H9 (cell line): ENCODE results near the gene POLR3H. TPM values are rescaled to one million over a fixed set of nuclear protein-coding genes. Genes with fewer than 3 reads are reported as not detected.

Experiments
- DNase-seq: peaks from one replicate; pipeline ENCODE4 v3.0.0-alpha.2; 2017
- H2AFZ ChIP-seq: one replicate; pipeline ENCODE4 v1.6.1; 2013; ENCODE audit warnings: mild to moderate bottlenecking, low read length, control low read depth, moderate library complexity
- H2AK5ac ChIP-seq: 2 replicates; pipeline ENCODE4 v1.6.1; 2013; ENCODE audit warnings: low read length, control low read depth, mixed read lengths; ENCODE audit not compliant: insufficient read length
- H2BK120ac ChIP-seq: one replicate; pipeline ENCODE4 v1.6.1; 2013; ENCODE audit warnings: low read depth, mild to moderate bottlenecking, low read length, control low read depth, inconsistent platforms; ENCODE audit not compliant: poor library complexity, severe bottlenecking
- H2BK12ac ChIP-seq: 2 replicates; pipeline ENCODE4 v1.6.1; 2013; ENCODE audit warnings: low read length, control low read depth, mixed read lengths, low read depth; ENCODE audit not compliant: insufficient read length
- H2BK15ac ChIP-seq: 2 replicates; pipeline ENCODE4 v1.6.1; 2013; ENCODE audit warnings: low read depth, low read length, control low read depth
- H2BK20ac ChIP-seq: one replicate; pipeline ENCODE4 v1.6.1; 2013; ENCODE audit warnings: low read depth, mild to moderate bottlenecking, low read length, control low read depth, inconsistent platforms; ENCODE audit not compliant: poor library complexity, severe bottlenecking
- H2BK5ac ChIP-seq: 2 replicates; pipeline ENCODE4 v1.6.1; 2013; ENCODE audit warnings: low read length, control low read depth, mixed read lengths; ENCODE audit not compliant: insufficient read length
- H3K14ac ChIP-seq: 2 replicates; pipeline ENCODE4 v1.6.1; 2013; ENCODE audit warnings: low read length, control low read depth; ENCODE audit not compliant: insufficient read depth
- H3K18ac ChIP-seq: 2 replicates; pipeline ENCODE4 v1.6.1; 2013; ENCODE audit warnings: low read depth, mild to moderate bottlenecking, mixed read lengths, low read length, control low read depth; ENCODE audit not compliant: insufficient read length
- H3K23ac ChIP-seq: 2 replicates; pipeline ENCODE4 v1.6.1; 2013; ENCODE audit warnings: low read length, control low read depth, mixed read lengths, low read depth; ENCODE audit not compliant: insufficient read length
- H3K23me2 ChIP-seq: 2 replicates; pipeline ENCODE4 v1.6.1; 2013; ENCODE audit warnings: low read depth, mild to moderate bottlenecking, mixed read lengths, low read length, control low read depth; ENCODE audit not compliant: insufficient read length, poor library complexity, severe bottlenecking
- H3K27ac ChIP-seq: 2 replicates; pipeline ENCODE4 v1.5.1; 2013; ENCODE audit warnings: low read length, control low read depth, mixed read lengths, low read depth; ENCODE audit not compliant: insufficient read length
- H3K27me3 ChIP-seq: 2 replicates; pipeline ENCODE4 v1.6.1; 2013; ENCODE audit warnings: low read length, control low read depth, inconsistent platforms; ENCODE audit not compliant: insufficient read depth
- H3K4ac ChIP-seq: 2 replicates; pipeline ENCODE4 v1.6.1; 2013; ENCODE audit warnings: low read depth, mild to moderate bottlenecking, control low read depth, inconsistent platforms, low read length, moderate library complexity
- H3K4me1 ChIP-seq: 2 replicates; pipeline ENCODE4 v1.6.1; 2013; ENCODE audit warnings: low read length, control low read depth, inconsistent platforms; ENCODE audit not compliant: insufficient read depth
- H3K4me2 ChIP-seq: 2 replicates; pipeline ENCODE4 v1.6.1; 2013; ENCODE audit warnings: low read length, control low read depth, mixed read lengths; ENCODE audit not compliant: insufficient read length, insufficient read depth
- H3K56ac ChIP-seq: 2 replicates; pipeline ENCODE4 v1.6.1; 2013; ENCODE audit warnings: low read depth, mild to moderate bottlenecking, mixed read lengths, low read length, control low read depth; ENCODE audit not compliant: insufficient read length
- H3K79me1 ChIP-seq: 2 replicates; pipeline ENCODE4 v1.6.1; 2013; ENCODE audit warnings: low read depth, mild to moderate bottlenecking, moderate library complexity, low read length, control low read depth, inconsistent platforms; ENCODE audit not compliant: insufficient read depth, poor library complexity, severe bottlenecking
- H3K79me2 ChIP-seq: 2 replicates; pipeline ENCODE4 v1.6.1; 2013; ENCODE audit warnings: low read length, control low read depth, inconsistent platforms; ENCODE audit not compliant: insufficient read depth
- H3K9ac ChIP-seq: 2 replicates; pipeline ENCODE4 v1.6.1; 2013; ENCODE audit warnings: low read length, control low read depth, mixed read lengths; ENCODE audit not compliant: insufficient read length; ENCODE audit errors: extremely low read depth
- H3K9me3 ChIP-seq: one replicate; pipeline ENCODE4 v1.6.1; 2013; ENCODE audit warnings: low read depth, low read length, inconsistent platforms; ENCODE audit not compliant: control insufficient read depth
- H3T11ph ChIP-seq: one replicate; pipeline ENCODE4 v1.6.1; 2013; ENCODE audit warnings: mild to moderate bottlenecking, low read length, control low read depth, inconsistent platforms
- H4K20me1 ChIP-seq: one replicate; pipeline ENCODE4 v1.6.1; 2013; ENCODE audit not compliant: control insufficient read depth, insufficient read length, insufficient read depth
- H4K5ac ChIP-seq: 2 replicates; pipeline ENCODE4 v1.6.1; 2013; ENCODE audit warnings: low read depth, mild to moderate bottlenecking, mixed read lengths, low read length, control low read depth; ENCODE audit not compliant: insufficient read length
- H4K8ac ChIP-seq: replicated peaks from 2 replicates; pipeline ENCODE4 v1.6.1; 2013; ENCODE audit warnings: low read length, control low read depth, mixed read lengths, low read depth; ENCODE audit not compliant: insufficient read length
- H4K91ac ChIP-seq: 2 replicates; pipeline ENCODE4 v1.6.1; 2013; ENCODE audit warnings: low read depth, mild to moderate bottlenecking, moderate library complexity, mixed read lengths, low read length, control low read depth; ENCODE audit not compliant: insufficient read length
- H3K27ac Mint-ChIP-seq, 3 experiments: 2 replicates in 2 of 3; 3 replicates in 1 of 3; pipeline ENCODE4 v1.8.0; 2020 to 2021; ENCODE audit warnings: mixed read lengths in 3 of 3, mild to moderate bottlenecking in 1 of 3, moderate library complexity in 1 of 3
- H3K27me3 Mint-ChIP-seq: 2 replicates; pipeline ENCODE4 v1.8.0; 2021; ENCODE audit warnings: low read depth, mild to moderate bottlenecking, moderate library complexity, mixed read lengths
- H3K36me3 Mint-ChIP-seq, 3 experiments: 2 replicates in 2 of 3; 3 replicates in 1 of 3; pipeline ENCODE4 v1.8.0; 2020 to 2021; ENCODE audit warnings: low read depth in 3 of 3, mixed read lengths in 3 of 3; ENCODE audit not compliant: insufficient read depth in 1 of 3
- H3K4me1 Mint-ChIP-seq, 2 experiments: 2 replicates each; pipeline ENCODE4 v1.8.0; 2020; ENCODE audit warnings: mixed read lengths in 2 of 2
- H3K4me3 Mint-ChIP-seq, 2 experiments: 2 replicates in 1 of 2; 3 replicates in 1 of 2; pipeline ENCODE4 v1.8.0; 2020 to 2021; ENCODE audit warnings: mild to moderate bottlenecking in 2 of 2, mixed read lengths in 2 of 2, moderate library complexity in 1 of 2
- H3K9me3 Mint-ChIP-seq, 2 experiments: 2 replicates in 1 of 2; 3 replicates in 1 of 2; pipeline ENCODE4 v1.8.0; 2020; ENCODE audit warnings: mild to moderate bottlenecking in 2 of 2, mixed read lengths in 2 of 2, moderate library complexity in 1 of 2
- CTCF ChIP-seq: fragments of 200-600 bp; sonication (generic); conservative IDR thresholded peaks from 3 replicates; pipeline ENCODE4 v1.8.0; 2021; ENCODE audit warnings: antibody characterized with exemption, mild to moderate bottlenecking
- WGBS: extraction: QIAGEN DNeasy Blood & Tissue Kit; methylation state at CpG from one replicate; pipeline ENCODE4 v1.1.7; 2013; ENCODE audit warnings: missing lambda C conversion rate, low lambda C conversion rate, mixed read lengths; ENCODE audit not compliant: insufficient read length; ENCODE audit errors: extremely low coverage; 5-methylcytosine and 5-hydroxymethylcytosine counted together
- total RNA-seq: library from RNA; stranded (reverse); gene quantifications from 2 replicates; pipeline ENCODE4 v1.2.1, GENCODE V29; 2021

POLR3H gene
- total RNA-seq, 1 experiment from 2014 or later: 68.2 TPM

- no peak overlapping the region for H3K27ac ChIP-seq
- H2BK120ac ChIP-seq: no peak overlapping the region
- no peak overlapping the region for H3K23ac ChIP-seq
- no peak overlapping the region for H2BK20ac ChIP-seq
- H3K27ac Mint-ChIP-seq: peak overlapping the region in 2 of 3 experiments; percentile 68 to 78; a peak in 4 of 7 replicates
- peak overlapping the region; percentile 4 for H3K4me2 ChIP-seq
- H3K9me3 ChIP-seq: no peaks in the 10 kb centered on the region
- H2BK5ac ChIP-seq: no peak overlapping the region
- H3K18ac ChIP-seq: no peak overlapping the region
- H3K79me2 ChIP-seq: peaks cover 3% of the 10 kb centered on the region; the same call in 1 of the 2 replicates
- no peak overlapping the region for H4K91ac ChIP-seq
- no peak overlapping the region for H4K5ac ChIP-seq
- H3K27me3 ChIP-seq: no peaks in the 10 kb centered on the region
- no peaks in the 10 kb centered on the region for H3K23me2 ChIP-seq
- no peaks in the 10 kb centered on the region for H3K9me3 Mint-ChIP-seq
- no peak overlapping the region for H2BK12ac ChIP-seq
- no peak overlapping the region for H4K8ac ChIP-seq
- no peak overlapping the region for H3T11ph ChIP-seq
- no peak overlapping the region for H3K14ac ChIP-seq
- DNase-seq: peak; percentile 55
- no peaks in the 10 kb centered on the region; a peak in 1 of 7 replicates for H3K36me3 Mint-ChIP-seq
- no peak overlapping the region for H2AFZ ChIP-seq
- H3K4ac ChIP-seq: no peak overlapping the region
- no peaks in the 10 kb centered on the region for H3K27me3 Mint-ChIP-seq
- no peaks in the 10 kb centered on the region for H3K79me1 ChIP-seq
- no peak for TF ChIP-seq CTCF
- no CpG with 5 or more reads among the region's 5 CpGs for WGBS
- no peak overlapping the region for H2AK5ac ChIP-seq
- H4K20me1 ChIP-seq: peaks cover 2% of the 10 kb centered on the region
- H3K4me1 Mint-ChIP-seq: peaks cover 50 to 58% of the 10 kb centered on the region in 2 experiments
- no peak overlapping the region for H2BK15ac ChIP-seq
- H3K4me3 Mint-ChIP-seq: peak overlapping the region; percentile 7 to 22; a peak in 4 of 5 replicates
- H3K56ac ChIP-seq: no peak overlapping the region
- peaks cover 10% of the 10 kb centered on the region; the same call in 1 of the 2 replicates for H3K4me1 ChIP-seq
- no peak overlapping the region for H3K9ac ChIP-seq
These were observed 62.3 kb downstream of the POLR3H start for GRCh38 chr22:41481925-41482318.
